Suprapubic skin (tissue), 4 donors: ENCODE data around the gene PF4V1. TPM values are rescaled to one million over a fixed set of nuclear protein-coding genes. Genes with fewer than 3 reads are reported as not detected.

Source experiments
- DNase-seq, 2 donors: peaks; one replicate each; pipeline ENCODE4 v3.0.0-alpha.2; 2019; ENCODE audit warnings: low spot score in 2 of 2
- H3K27ac ChIP-seq: fragments of 200-600 bp; sonication (generic); one replicate; pipeline ENCODE4 v1.5.1; 2019
- H3K27me3 ChIP-seq: fragments of 200-600 bp; sonication (generic); one replicate; pipeline ENCODE4 v1.5.1; 2019
- H3K36me3 ChIP-seq: fragments of 200-600 bp; sonication (generic); one replicate; pipeline ENCODE4 v1.5.1; 2019
- H3K4me1 ChIP-seq: fragments of 200-600 bp; sonication (generic); one replicate; pipeline ENCODE4 v1.5.1; 2019
- H3K4me3 ChIP-seq: fragments of 200-600 bp; sonication (generic); one replicate; pipeline ENCODE4 v1.5.1; 2019; ENCODE audit warnings: mild to moderate bottlenecking
- H3K9me3 ChIP-seq: fragments of 200-600 bp; sonication (generic); one replicate; pipeline ENCODE4 v1.5.1; 2019
- EP300 ChIP-seq: sonication (generic); formaldehyde crosslinking; IDR thresholded peaks from one replicate; pipeline ENCODE4 v1.6.1; 2017; ENCODE audit warnings: antibody characterized with exemption
- POLR2A ChIP-seq, 2 donors: fragments of 450-650 bp; IDR thresholded peaks; one replicate each; pipeline ENCODE4 v1.6.1; 2017; ENCODE audit warnings: antibody characterized with exemption in 2 of 2, mild to moderate bottlenecking in 2 of 2, moderate library complexity in 2 of 2
- POLR2AphosphoS5 ChIP-seq, 3 donors: sonication (generic); formaldehyde crosslinking; IDR thresholded peaks; one replicate each; pipeline ENCODE4 v1.6.1; 2017; ENCODE audit warnings: antibody characterized with exemption in 3 of 3
- WGBS: methylation state at CpG from one replicate; pipeline ENCODE4 v1.1.5; 2018; 5-methylcytosine and 5-hydroxymethylcytosine counted together
- total RNA-seq, 4 donors: library from RNA; depleted of rRNA; stranded (reverse); fragments of >200 nt; gene quantifications; one replicate each; pipeline ENCODE4 v1.1.0, GENCODE V29; 2016
- TF ChIP-seq, protein P1 (sequence below), 2 donors: fragments of 200-600 bp in 1 of 2; fragments of 450-650 bp in 1 of 2; sonication (generic) in 1 of 2; IDR thresholded peaks; one replicate each; pipeline ENCODE4 v1.5.1; 2016 to 2019; ENCODE audit warnings: antibody characterized with exemption in 2 of 2, mild to moderate bottlenecking in 1 of 2, moderate library complexity in 1 of 2

The PF4V1 gene
- total RNA-seq, 4 donors from 2014 or later, result not detected

DNA sequence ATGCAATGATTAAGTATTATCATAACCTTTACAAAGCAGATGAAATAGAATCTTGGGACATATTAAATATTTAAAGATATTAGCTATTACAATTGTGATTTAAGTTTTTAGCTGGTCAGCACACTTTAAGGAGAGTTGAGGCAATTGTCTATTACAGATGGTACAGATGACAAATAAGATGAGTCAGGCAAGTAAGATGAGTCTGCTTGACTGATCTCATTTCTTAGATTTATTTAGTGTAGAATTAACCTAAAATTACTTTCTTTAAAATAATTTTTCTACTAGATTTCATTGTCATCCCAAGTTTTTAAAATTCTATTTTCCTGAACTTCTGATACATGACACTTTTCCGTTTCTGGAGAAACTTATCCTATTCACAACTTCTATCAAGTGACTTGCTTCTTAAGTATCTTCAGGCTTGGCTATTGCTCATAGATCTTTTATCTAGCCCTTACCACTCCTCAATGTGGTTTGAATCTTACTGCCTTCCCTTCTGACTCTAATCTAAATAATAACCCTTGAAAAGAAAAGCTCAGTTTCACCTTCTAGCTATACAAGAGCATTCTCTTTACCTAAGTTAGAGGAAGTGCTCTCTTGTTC is 49.0 kb downstream of the PF4V1 start:
- no peaks in the 10 kb centered on the region for H3K9me3 ChIP-seq
- no peak for TF ChIP-seq POLR2AphosphoS5 (IDR thresholded peaks at IDR 0.05)
- no peak for TF ChIP-seq EP300
- TF ChIP-seq, protein P1, sequence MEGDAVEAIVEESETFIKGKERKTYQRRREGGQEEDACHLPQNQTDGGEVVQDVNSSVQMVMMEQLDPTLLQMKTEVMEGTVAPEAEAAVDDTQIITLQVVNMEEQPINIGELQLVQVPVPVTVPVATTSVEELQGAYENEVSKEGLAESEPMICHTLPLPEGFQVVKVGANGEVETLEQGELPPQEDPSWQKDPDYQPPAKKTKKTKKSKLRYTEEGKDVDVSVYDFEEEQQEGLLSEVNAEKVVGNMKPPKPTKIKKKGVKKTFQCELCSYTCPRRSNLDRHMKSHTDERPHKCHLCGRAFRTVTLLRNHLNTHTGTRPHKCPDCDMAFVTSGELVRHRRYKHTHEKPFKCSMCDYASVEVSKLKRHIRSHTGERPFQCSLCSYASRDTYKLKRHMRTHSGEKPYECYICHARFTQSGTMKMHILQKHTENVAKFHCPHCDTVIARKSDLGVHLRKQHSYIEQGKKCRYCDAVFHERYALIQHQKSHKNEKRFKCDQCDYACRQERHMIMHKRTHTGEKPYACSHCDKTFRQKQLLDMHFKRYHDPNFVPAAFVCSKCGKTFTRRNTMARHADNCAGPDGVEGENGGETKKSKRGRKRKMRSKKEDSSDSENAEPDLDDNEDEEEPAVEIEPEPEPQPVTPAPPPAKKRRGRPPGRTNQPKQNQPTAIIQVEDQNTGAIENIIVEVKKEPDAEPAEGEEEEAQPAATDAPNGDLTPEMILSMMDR (IDR thresholded peaks at IDR 0.05), result no peak
- no peak for TF ChIP-seq POLR2A (IDR thresholded peaks at IDR 0.05)
- H3K27ac ChIP-seq, result no peak overlapping the region
- DNase-seq, result no peak
- WGBS, result 73% methylated on average over 1 of the region's 1 CpG
- no peaks in the 10 kb centered on the region for H3K4me1 ChIP-seq
- no peaks in the 10 kb centered on the region for H3K27me3 ChIP-seq
- H3K36me3 ChIP-seq, result no peaks in the 10 kb centered on the region
- no peak overlapping the region for H3K4me3 ChIP-seq

DNA sequence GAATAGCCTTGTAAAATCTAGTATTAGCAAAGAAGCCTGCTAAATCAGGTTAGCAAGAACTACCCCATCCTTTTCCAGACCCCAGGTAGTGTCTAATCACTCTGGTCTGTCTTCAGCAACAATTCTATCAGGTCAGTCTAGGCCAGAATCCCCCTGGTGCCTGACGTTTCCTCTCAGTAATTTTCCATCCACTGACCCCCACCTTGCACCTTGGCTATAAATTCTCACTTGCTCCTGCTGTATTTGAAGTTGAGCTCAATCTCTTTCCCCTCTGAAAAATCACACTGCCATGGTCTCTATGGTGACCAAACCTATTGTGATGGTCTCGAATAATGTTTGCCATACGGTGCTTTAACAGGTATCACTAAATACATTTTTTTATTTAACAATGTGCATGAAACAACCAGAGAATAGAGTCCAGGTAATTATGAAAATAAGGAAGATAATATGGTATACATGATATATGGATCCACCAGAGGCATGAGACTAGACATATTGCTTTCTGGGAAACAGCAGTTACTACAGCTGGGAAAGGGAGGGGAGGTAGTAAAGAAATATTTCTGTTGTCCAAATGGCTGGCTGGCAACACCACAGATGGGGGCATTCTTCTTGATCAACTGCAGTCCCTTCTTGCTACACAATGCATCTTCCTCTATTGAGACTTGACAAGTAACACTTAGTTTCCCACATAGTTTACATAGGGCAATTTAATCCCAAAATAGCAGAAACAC is 49.9 kb downstream of the PF4V1 start:
- no peak overlapping the region for H3K4me3 ChIP-seq
- no peaks in the 10 kb centered on the region for H3K4me1 ChIP-seq
- no peak for DNase-seq
- no peak overlapping the region for H3K27ac ChIP-seq
- WGBS, result 80% methylated on average over 3 of the region's 3 CpGs
- no peaks in the 10 kb centered on the region for H3K9me3 ChIP-seq
- H3K36me3 ChIP-seq, result no peaks in the 10 kb centered on the region
- no peaks in the 10 kb centered on the region for H3K27me3 ChIP-seq
- TF ChIP-seq POLR2AphosphoS5 (IDR thresholded peaks at IDR 0.05) (no peak), POLR2A (IDR thresholded peaks at IDR 0.05) (no peak), EP300 (no peak)
- TF ChIP-seq, protein P1 (IDR thresholded peaks at IDR 0.05), result no peak

Other genes starting within 250 kb of the PF4V1 start
- 10 to 100 TPM in 3 of 4 donors, 1 to 10 TPM in 1; 6.0 to 15.6 (median 13.5) TPM for gene RASSF6, start 232.9 kb upstream of the PF4V1 start, total RNA-seq
- 1 to 10 TPM in 1 of 4 donors, not detected in 3; 1.5 TPM for gene CXCL8, start 112.7 kb upstream of the PF4V1 start, total RNA-seq
- not detected for gene CXCL6, start 16.6 kb upstream of the PF4V1 start, total RNA-seq
- gene CXCL1, start 16.1 kb downstream of the PF4V1 start, total RNA-seq, result 1 to 10 TPM in 1 of 4 donors, under 1 TPM in 1, not detected in 2; 0.59 to 1.7 TPM
- gene PF4, start 128.7 kb downstream of the PF4V1 start, total RNA-seq, result not detected
- gene PPBP, start 134.9 kb downstream of the PF4V1 start, total RNA-seq, result not detected
- not detected for gene CXCL5, start 145.4 kb downstream of the PF4V1 start, total RNA-seq
- 1 to 10 TPM in 1 of 4 donors, not detected in 3; 1.0 TPM for gene CXCL3, start 185.4 kb downstream of the PF4V1 start, total RNA-seq
- 10 to 100 TPM in 1 of 4 donors, 1 to 10 TPM in 3; 3.8 to 15.6 (median 6.9) TPM for gene CXCL2, start 245.9 kb downstream of the PF4V1 start, total RNA-seq